Dendritic cell treated with granulocyte-macrophage colony-stimulating factor and Interleukin-4, amounts not matched to agents 40 ng/mL and 50 ng/mL, for 4 days (primary cell): ENCODE results near the gene SLC36A1.

Experiments used
- H3K27ac Mint-ChIP-seq: one replicate; pipeline ENCODE4 v1.8.0; 2022; ENCODE audit warnings: mild to moderate bottlenecking, mixed read lengths
- H3K27me3 Mint-ChIP-seq: one replicate; pipeline ENCODE4 v1.8.0; 2022; ENCODE audit warnings: mild to moderate bottlenecking, mixed read lengths
- H3K36me3 Mint-ChIP-seq: one replicate; pipeline ENCODE4 v1.8.0; 2022; ENCODE audit warnings: low read depth, mixed read lengths
- H3K4me1 Mint-ChIP-seq: one replicate; pipeline ENCODE4 v1.8.0; 2022; ENCODE audit warnings: low read depth, mixed read lengths
- H3K4me3 Mint-ChIP-seq: one replicate; pipeline ENCODE4 v1.8.0; 2022; ENCODE audit warnings: mild to moderate bottlenecking, moderate library complexity, mixed read lengths
- H3K9me3 Mint-ChIP-seq: one replicate; pipeline ENCODE4 v1.8.0; 2022; ENCODE audit warnings: mixed read lengths
- intact Hi-C: fragments of 100-400 bp; cut with micrococcal nuclease; formaldehyde crosslinking; loops from one replicate; pipeline ENCODE4 v1.15.0; 2022

Gene SLC36A1

DNA sequence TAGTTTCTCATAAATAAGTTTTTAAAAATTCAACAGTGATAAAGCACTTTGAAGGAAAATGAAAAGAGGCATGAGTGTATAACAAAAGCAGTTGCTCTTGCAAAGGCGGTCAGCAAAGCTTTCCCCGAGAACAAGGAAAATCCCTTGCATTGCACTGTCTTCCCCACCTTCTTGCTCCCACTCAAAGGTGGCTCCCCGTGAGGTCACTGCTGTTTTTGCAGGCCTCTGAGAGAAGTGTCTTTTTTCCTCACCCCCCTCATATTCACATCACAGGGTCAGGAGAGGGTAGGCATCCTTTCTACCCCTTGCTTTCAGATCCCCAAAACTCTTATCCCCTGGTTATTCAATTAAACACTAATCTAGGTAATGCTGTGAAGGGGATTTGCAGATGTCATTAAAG, 15.2 kb upstream of the SLC36A1 start:
- Mint-ChIP-seq H3K27ac (no peak overlapping the region), H3K4me1 (no peaks in the 10 kb centered on the region), H3K4me3 (no peak overlapping the region), H3K36me3 (no peaks in the 10 kb centered on the region), H3K27me3 (peaks cover 6% of the 10 kb centered on the region), H3K9me3 (no peaks in the 10 kb centered on the region)
- intact Hi-C loops, result no loop called here

DNA sequence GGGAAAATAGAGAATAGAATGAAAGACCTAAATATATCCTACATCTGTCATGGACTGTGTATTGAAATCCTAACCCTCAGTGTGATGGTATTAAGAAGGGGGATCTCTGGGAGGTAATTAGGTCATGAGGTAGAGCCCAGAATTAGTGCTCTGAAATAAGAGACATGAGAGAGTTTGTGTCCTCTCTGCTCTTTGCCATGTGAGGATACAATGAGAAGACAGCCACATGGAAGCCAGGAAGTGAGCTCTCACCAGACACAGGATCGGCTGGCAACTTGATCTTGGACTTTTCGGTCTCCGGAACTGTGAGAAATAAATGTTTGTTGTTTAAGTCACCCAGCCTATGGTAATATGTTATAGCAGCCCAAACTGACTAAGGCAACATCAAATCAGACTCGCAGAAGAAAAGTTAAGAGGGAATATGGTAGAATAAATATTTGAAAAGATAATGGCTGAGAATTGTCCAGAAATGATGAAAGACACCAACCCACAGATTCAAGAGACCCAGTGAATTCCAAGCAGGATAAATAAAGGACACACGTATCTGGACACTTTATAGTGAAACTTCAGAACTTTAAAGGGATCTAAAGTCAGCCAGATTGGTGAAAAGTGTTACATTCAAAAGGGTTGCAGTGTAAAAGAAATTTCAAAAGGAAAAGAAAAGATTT, 12.7 kb upstream of the SLC36A1 start:
- intact Hi-C loops, result no loop called here
- peaks cover 10% of the 10 kb centered on the region for H3K9me3 Mint-ChIP-seq
- no peak overlapping the region for H3K27ac Mint-ChIP-seq
- H3K27me3 Mint-ChIP-seq, result peaks cover 7% of the 10 kb centered on the region
- H3K36me3 Mint-ChIP-seq, result no peaks in the 10 kb centered on the region
- H3K4me1 Mint-ChIP-seq, result no peaks in the 10 kb centered on the region
- H3K4me3 Mint-ChIP-seq, result no peak overlapping the region

DNA sequence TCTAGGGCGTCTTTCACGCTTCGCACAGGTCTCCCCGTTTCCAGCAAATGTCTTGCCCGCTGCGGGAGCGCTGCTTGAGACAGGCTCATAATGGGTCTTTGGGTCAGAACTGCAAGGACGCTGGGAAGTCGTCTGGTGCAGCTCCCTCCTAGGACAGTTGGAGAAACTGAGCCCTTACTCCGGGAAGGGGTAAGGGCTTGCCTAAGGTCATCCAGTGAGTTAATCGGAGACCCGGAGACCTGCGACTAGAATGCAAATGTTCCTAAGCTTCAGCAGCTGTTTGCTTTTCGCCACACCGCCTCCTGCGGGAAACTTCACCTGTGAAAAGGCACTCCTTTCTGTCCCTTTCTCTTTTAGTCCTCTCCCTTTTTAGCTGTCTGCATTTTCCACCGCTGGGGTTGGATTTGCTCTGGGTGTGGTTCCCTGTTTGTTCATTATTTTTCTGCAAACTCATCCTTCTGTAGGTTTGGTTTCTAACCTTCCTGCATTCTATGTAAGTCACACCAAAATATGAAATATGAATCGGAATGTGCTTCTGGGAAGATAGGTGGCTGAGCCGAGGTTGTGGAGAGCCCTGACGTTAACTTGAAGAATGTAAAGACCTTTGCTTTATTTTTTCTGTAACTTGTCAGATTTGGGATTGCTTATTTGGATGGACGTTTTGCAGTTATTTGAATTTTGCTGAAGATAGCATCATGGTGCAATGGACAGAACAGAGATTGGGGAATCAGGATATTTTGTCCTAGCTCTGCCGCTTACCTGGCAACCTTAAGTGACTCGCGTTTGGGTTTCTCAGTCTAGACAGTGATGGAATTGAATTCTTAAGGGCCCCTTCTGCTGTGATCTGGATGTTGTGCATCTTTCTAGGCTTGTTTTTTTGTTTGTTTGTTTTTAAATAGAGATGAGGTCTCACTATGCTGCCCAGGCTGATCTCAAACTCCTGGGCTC, 909 bp downstream of the SLC36A1 start:
- H3K27ac Mint-ChIP-seq, result peak overlapping the region; percentile 90
- no peaks in the 10 kb centered on the region for H3K9me3 Mint-ChIP-seq
- peaks cover 38% of the 10 kb centered on the region for H3K4me1 Mint-ChIP-seq
- peaks cover 34% of the 10 kb centered on the region for H3K36me3 Mint-ChIP-seq
- H3K4me3 Mint-ChIP-seq, result peak overlapping the region; percentile 96
- H3K27me3 Mint-ChIP-seq, result no peaks in the 10 kb centered on the region
- intact Hi-C loops, result loop anchor here (5.0 kb wide), 1 partner anchor 299 kb away; no protein-coding TSS in a partner anchor

DNA sequence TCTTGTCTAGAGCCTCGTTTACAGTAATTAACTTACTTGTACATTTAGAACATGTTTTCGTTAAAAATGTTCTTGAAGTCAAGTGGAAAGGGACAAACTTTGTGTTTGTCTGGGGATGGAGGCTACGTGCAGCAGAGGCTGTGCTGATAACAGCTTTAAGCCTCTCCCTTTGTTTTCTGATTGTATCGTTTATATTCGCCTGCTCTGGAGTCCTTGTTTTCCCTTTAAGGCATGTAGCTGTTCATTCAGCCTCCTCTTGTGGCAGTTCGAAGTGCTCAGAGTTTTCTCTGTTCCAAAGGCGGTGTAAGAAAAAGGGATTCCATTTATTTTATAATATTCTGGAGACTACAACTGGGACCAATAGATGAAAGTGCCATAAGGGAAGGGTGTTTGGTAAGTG, 1.9 kb downstream of the SLC36A1 start:
- no peaks in the 10 kb centered on the region for H3K9me3 Mint-ChIP-seq
- H3K27me3 Mint-ChIP-seq, result no peaks in the 10 kb centered on the region
- H3K27ac Mint-ChIP-seq, result peak overlapping the region; percentile 90
- peaks cover 42% of the 10 kb centered on the region for H3K4me1 Mint-ChIP-seq
- H3K36me3 Mint-ChIP-seq, result peaks cover 39% of the 10 kb centered on the region
- intact Hi-C loops, result loop anchor here (5.0 kb wide), 1 partner anchor 298 kb away; no protein-coding TSS in a partner anchor
- peak overlapping the region; percentile 96 for H3K4me3 Mint-ChIP-seq

DNA sequence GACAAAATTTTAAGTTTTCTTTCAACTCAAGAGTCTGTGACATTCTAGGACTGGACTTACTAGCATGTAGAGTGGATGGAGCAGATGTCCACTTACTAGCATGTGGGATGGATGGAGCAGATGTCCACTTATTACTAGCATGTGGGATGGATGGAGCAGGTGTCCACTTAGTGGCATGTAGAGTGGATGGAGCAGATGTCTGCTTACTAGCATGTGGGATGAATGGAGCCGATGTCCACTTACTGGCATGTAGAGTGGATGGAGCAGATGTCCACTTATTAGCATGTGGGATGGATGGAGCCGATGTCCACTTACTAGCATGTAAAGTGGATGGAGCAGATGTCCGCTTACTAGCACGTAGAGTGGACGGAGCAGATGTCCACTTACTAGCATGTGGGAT, 2.4 kb downstream of the SLC36A1 start:
- Mint-ChIP-seq H3K4me3 (peak overlapping the region; percentile 33), H3K9me3 (no peaks in the 10 kb centered on the region), H3K27ac (peak overlapping the region; percentile 90), H3K27me3 (no peaks in the 10 kb centered on the region), H3K4me1 (peaks cover 44% of the 10 kb centered on the region), H3K36me3 (peaks cover 44% of the 10 kb centered on the region)
- intact Hi-C loops, result loop anchor here (5.0 kb wide), 1 partner anchor 297 kb away; no protein-coding TSS in a partner anchor

DNA sequence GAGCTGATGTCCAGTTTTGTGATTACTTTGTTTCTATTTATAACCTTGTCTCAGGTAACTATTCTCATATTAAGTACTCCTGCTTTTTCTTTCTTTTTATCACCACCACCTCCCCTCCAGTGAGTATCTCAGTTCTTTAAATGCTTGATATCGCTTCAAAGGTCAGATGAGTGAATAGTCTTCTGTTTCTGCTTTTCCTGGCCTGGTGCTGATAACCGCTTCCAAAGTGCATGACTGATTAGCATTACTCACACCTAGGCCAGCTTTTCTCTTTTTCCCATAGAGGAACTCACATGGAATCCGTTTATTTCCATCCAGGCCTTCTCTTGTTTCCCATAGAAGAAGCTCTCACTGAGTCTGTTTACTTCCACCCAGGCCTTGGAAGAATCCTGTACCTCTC, 3.2 kb downstream of the SLC36A1 start:
- Mint-ChIP-seq H3K27ac (peak overlapping the region; percentile 41), H3K9me3 (no peaks in the 10 kb centered on the region), H3K27me3 (no peaks in the 10 kb centered on the region), H3K36me3 (peaks cover 45% of the 10 kb centered on the region), H3K4me3 (no peak overlapping the region), H3K4me1 (peaks cover 44% of the 10 kb centered on the region)
- intact Hi-C loops, result no loop called here

DNA sequence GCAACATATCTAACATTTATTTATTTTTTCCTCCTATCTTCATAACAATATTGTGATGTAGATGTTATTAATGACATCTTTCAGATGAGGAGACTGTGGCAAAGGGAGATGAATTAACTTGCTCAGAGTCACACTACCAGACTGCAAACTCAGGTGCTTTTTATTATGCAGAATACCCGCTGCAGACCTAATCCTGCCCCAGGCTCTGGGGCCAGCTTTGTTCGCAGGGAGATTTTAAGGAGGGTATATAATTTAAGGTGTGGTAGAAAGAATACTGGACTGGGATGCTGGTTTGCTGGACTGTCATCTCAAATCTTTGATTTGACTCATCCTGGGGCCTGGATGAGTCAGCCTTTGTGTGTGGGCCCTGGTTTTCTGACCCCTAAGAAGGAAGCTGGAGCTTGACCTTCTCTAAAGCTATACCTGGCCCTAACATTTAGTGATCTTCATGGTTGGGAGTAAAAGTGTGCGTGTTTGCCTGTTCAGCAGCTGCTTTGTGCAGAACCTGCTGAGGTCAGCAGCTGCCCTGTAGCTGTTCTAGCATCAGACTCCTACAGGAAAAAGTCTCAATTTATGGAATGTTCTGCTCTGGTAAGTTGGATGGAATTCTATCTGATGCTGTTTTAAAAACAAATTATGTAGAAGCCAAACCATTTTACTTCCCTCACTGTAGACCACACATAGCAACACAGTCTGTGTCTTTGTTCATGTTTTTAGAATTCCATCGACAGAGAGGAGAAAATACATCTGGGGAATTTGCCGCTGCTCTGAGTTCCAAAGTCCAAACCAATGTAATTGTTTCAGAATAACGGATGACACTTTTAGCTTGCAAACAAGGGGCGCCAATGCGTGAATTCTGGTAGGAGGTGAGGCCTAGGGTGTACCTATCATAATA, 4.5 kb downstream of the SLC36A1 start:
- Mint-ChIP-seq H3K36me3 (peaks cover 45% of the 10 kb centered on the region), H3K4me1 (peaks cover 44% of the 10 kb centered on the region), H3K9me3 (no peaks in the 10 kb centered on the region), H3K4me3 (no peak overlapping the region), H3K27me3 (no peaks in the 10 kb centered on the region), H3K27ac (peak overlapping the region; percentile 55)
- intact Hi-C loops, result no loop called here

DNA sequence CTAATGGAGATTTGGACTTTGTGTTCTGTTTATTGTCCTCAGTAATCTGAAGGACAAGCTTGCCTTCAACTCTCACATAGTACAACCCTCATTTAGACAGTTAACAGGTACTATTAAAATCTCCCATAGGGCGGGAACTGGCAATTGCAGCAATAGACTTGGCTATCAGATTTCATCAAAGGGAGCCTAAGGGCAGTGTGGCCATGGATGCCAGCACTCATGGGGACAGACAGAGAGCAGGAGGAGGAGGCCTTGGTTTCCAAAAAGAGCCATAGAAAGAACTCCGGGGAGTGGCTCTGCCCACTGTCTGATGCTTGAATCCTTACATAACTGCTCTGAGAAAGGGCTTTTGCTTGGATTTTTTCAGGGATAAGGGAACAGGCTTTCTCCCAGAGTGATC, 6.8 kb downstream of the SLC36A1 start:
- no peaks in the 10 kb centered on the region for H3K9me3 Mint-ChIP-seq
- peaks cover 50% of the 10 kb centered on the region for H3K36me3 Mint-ChIP-seq
- H3K27me3 Mint-ChIP-seq, result no peaks in the 10 kb centered on the region
- H3K4me1 Mint-ChIP-seq, result peaks cover 37% of the 10 kb centered on the region
- no peak overlapping the region for H3K27ac Mint-ChIP-seq
- H3K4me3 Mint-ChIP-seq, result no peak overlapping the region
- intact Hi-C loops, result no loop called here

DNA sequence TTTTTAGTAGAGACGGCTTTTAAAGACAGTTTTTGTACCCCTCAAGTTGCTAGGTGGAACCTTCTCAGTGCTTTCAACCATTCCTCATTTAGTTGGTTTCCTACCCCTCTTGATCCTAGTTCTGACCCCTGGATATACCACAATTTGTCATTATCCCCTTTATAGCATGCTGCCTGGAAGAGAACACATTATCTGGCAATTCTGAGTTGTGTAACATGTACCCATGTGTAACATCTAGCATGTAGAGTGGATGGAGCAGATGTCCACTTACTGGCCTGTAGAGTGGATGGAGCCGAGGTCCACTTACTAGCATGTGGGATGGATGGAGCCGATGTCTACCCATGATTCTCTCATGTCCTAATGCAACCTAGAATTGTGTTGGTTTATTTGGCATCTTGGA, 7.5 kb downstream of the SLC36A1 start:
- peaks cover 57% of the 10 kb centered on the region for H3K36me3 Mint-ChIP-seq
- intact Hi-C loops, result no loop called here
- no peak overlapping the region for H3K4me3 Mint-ChIP-seq

DNA sequence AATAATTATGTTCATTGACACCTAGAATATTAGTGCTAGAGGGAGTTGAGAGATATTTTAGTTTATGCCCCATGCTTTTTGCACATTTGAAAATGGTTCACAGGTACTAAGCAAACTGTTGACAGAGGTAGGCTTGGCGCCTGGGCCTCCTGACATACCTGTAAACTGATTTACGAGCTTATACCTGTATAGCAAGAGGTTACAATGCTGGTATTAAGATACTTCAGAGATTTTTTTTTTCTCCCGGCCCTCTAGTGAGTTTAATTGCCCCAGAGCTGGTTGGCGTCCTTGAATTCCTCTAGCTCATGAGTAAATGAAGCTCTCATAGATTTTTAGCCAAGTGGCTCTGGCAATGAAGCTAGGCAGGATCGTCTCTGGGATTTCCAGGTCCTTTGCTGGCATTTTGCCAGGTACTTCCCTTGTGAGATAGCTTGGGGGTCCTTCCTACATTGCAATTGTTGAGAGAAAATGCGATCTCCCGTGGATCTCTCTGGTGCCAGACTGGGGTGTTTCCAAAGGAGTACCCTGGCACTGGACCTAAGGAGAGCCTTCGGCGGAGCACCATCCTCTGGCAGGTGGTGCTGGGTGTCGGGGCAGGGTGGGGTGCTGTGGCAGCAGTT, 9.0 kb downstream of the SLC36A1 start:
- Mint-ChIP-seq H3K36me3 (peaks cover 72% of the 10 kb centered on the region), H3K27ac (no peak overlapping the region), H3K4me1 (peaks cover 18% of the 10 kb centered on the region), H3K27me3 (no peaks in the 10 kb centered on the region), H3K4me3 (no peak overlapping the region), H3K9me3 (no peaks in the 10 kb centered on the region)
- intact Hi-C loops, result no loop called here

More for the DNA sequence above, 7.5 kb downstream of the SLC36A1 start:
- peaks cover 29% of the 10 kb centered on the region for H3K4me1 Mint-ChIP-seq
- no peaks in the 10 kb centered on the region for H3K9me3 Mint-ChIP-seq
- no peak overlapping the region for H3K27ac Mint-ChIP-seq
- no peaks in the 10 kb centered on the region for H3K27me3 Mint-ChIP-seq

DNA sequence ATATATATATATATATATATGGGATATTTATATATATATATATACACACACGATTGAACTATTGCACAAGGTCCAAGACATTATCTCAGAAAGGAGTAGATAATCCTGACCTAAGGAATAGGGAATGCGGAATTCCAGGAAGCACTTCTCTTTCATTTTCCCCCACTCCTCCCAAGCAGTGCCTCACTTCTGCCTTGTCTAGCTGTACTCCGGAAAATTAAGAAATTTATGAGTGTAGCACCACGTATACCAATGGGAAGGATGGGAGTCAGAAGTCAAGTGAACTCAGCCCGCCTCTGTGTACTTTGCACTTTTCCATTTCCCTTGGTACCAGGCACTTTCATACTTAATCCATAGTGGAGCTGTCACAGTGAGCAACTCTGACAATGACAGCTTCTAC, 10.9 kb downstream of the SLC36A1 start:
- Mint-ChIP-seq H3K9me3 (no peaks in the 10 kb centered on the region), H3K4me3 (no peak overlapping the region), H3K36me3 (peaks cover 66% of the 10 kb centered on the region), H3K27ac (no peak overlapping the region), H3K4me1 (peaks cover 10% of the 10 kb centered on the region), H3K27me3 (no peaks in the 10 kb centered on the region)
- intact Hi-C loops, result no loop called here

DNA sequence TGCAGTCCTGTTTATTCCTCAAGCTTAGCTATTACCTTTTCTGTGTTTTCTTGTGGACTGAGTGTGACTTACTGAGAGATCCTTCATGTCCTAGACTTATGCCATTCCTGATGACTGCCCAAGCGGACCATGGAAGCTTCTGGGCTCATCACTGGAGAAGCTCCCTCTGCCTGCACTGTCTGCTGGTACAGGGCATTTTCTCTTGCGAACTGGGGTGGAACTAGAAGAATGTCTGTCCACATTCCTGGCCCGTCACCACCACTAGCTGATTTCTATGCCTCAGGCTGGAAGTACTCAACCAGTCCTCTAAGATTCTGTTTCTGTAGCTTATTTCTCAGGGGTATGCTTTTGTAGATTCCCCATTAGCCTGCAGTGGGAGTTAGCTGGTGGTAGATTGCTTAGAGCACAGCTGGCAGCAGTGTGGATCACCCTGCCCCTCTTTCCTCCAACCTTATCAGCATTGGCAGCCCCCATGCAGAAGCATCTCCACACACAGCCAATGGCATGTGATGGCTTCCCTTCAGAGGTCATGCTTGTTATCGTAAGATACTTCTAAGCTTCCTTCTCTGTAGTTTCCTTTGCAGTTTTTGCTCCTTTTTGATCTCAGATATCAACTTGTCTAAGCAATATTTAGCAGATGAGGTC, 12.4 kb downstream of the SLC36A1 start:
- Mint-ChIP-seq H3K9me3 (no peaks in the 10 kb centered on the region), H3K4me3 (no peak overlapping the region), H3K4me1 (peaks cover 5% of the 10 kb centered on the region), H3K36me3 (peaks cover 72% of the 10 kb centered on the region), H3K27me3 (no peaks in the 10 kb centered on the region), H3K27ac (no peak overlapping the region)
- intact Hi-C loops, result no loop called here

DNA sequence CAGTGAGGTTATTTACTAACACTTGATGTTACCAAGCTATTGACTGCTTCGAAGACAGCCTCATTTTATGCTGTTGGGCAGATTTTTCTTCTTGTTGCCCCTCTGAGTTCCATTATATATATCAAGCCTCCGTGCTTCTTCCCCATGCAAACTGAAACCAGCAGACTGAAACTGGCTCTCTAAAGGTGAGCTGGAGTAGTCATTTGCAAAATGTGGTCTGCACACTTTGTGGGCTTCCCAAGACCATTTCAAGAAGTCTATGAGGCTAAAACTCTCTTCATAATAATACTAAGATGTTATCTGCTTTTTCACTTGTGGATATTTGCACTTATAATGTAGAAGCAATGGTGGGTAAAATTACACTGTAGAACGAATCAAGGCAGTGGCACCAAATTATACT, 13.9 kb downstream of the SLC36A1 start:
- no peak overlapping the region for H3K4me3 Mint-ChIP-seq
- no peaks in the 10 kb centered on the region for H3K27me3 Mint-ChIP-seq
- H3K9me3 Mint-ChIP-seq, result no peaks in the 10 kb centered on the region
- H3K4me1 Mint-ChIP-seq, result peaks cover 5% of the 10 kb centered on the region
- peaks cover 85% of the 10 kb centered on the region for H3K36me3 Mint-ChIP-seq
- no peak overlapping the region for H3K27ac Mint-ChIP-seq
- intact Hi-C loops, result no loop called here
